ENCODE results near the gene MEN1. TPM values are rescaled to one million over a fixed set of nuclear protein-coding genes. Genes with fewer than 3 reads are reported as not detected.

MEN1 gene
- total RNA-seq, 1 experiment from 2014 or later = 54.5 TPM

DNA sequence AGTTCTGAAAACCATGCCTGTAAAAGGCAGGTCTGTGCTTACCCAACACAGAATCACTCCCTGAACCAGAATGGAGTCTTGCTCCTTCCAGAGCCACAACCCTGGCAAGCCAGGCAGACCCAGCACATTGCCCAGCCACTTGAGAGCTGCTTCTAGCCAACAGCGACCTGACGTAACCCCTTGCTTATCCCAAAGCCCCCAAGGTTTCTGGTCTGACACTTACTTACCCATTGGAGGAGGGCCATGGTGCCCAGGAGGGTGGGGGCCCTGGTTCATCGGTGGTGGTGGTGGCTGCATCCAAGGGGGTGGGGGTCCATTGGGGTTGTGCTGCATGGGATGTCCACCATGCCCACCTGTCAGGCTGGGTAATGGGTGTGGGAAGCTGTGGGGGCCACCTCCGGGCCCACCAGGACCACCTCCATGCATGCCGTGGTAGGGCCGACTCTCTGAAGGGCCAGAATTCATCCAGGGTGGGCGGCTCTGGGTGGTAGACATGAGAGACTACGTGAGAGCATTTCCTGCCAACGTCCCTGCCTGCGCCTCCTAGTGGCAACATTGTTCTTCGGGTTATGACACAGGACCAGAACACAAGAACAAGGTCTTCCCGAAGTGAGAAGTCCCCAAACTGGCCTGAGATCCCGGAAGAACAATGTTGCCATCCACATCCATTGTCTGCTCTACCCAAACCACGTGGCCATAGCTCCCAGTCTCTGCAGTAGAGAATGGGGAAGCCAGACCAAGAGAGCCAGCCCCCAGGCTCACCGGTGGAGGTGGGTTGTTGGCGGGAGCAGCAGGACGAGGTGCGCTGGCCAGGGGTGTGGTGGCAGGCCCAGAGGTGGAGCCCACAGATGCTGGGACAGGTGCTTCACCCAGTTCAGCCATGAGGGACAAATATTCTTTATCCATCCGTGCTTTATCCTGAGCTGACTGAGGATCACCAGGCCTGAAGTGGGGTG lies 42.7 kb downstream of the MEN1 start:
- no peaks in the 10 kb centered on the region for H3K27me3 ChIP-seq (ENCODE audit: control insufficient read depth, insufficient read depth, low read length)
- intact Hi-C loops (cut with micrococcal nuclease; ENCODE audit: unreplicated experiment) = no loop called here
- BruUV-seq (replicated peaks) = no TSS peak
- H3K4me1 ChIP-seq (ENCODE audit: control insufficient read depth, insufficient read depth, low read length) = peaks cover 24% of the 10 kb centered on the region
- ATAC-seq = peak; percentile 73
- no peak overlapping the region for H3K4me3 ChIP-seq (ENCODE audit: low read depth in 2 of 2, low read length in 2 of 2)
- CTCF ChIA-PET = interaction anchor here (0.8 kb wide), 1 partner anchor 29 kb away, joined by 4 read pairs; no protein-coding TSS in a partner anchor
- no peak for TF ChIP-seq POLR2AphosphoS5 (IDR thresholded peaks at IDR 0.05; ENCODE audit: low read depth, low read length)
- TF ChIP-seq, protein P1, sequence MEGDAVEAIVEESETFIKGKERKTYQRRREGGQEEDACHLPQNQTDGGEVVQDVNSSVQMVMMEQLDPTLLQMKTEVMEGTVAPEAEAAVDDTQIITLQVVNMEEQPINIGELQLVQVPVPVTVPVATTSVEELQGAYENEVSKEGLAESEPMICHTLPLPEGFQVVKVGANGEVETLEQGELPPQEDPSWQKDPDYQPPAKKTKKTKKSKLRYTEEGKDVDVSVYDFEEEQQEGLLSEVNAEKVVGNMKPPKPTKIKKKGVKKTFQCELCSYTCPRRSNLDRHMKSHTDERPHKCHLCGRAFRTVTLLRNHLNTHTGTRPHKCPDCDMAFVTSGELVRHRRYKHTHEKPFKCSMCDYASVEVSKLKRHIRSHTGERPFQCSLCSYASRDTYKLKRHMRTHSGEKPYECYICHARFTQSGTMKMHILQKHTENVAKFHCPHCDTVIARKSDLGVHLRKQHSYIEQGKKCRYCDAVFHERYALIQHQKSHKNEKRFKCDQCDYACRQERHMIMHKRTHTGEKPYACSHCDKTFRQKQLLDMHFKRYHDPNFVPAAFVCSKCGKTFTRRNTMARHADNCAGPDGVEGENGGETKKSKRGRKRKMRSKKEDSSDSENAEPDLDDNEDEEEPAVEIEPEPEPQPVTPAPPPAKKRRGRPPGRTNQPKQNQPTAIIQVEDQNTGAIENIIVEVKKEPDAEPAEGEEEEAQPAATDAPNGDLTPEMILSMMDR (IDR thresholded peaks at IDR 0.05) = peak; percentile 96
- no peak for DNase-seq (ENCODE audit: low read depth, low spot score)
- H3K27ac ChIP-seq (ENCODE audit: low read length) = no peak overlapping the region
- in situ Hi-C loops (cut with HindIII; ENCODE audit: low pct_unique_long_range_greater_than_20kb, low sequenced_read_pairs) = no loop called here
- H3K36me3 ChIP-seq (ENCODE audit: control insufficient read depth, insufficient read depth, low read length) = peaks cover 63% of the 10 kb centered on the region
- H3K9me3 ChIP-seq (ENCODE audit: control insufficient read depth, insufficient read depth, low read depth, low read length) = no peaks in the 10 kb centered on the region
- POLR2A ChIA-PET = interaction anchor here (0.5 kb wide), 1 partner anchor 8 kb away, joined by 3 read pairs; no protein-coding TSS in a partner anchor

GRCh38 chr11:64766881-64767280 lies 43.5 kb downstream of the MEN1 start:
- no TSS peak for BruUV-seq (replicated peaks)
- in situ Hi-C loops (cut with HindIII; ENCODE audit: low pct_unique_long_range_greater_than_20kb, low sequenced_read_pairs) (no loop called here), intact Hi-C loops (cut with micrococcal nuclease; ENCODE audit: unreplicated experiment) (no loop called here)
- no peak for TF ChIP-seq TCF7L2 (IDR thresholded peaks at IDR 0.05; ENCODE audit: low read depth, low read length)
- TF ChIP-seq SIN3A (IDR thresholded peaks at IDR 0.05; ENCODE audit: borderline replicate concordance, insufficient read depth, low read depth, low read length) = no peak
- TF ChIP-seq, protein P1 (IDR thresholded peaks at IDR 0.05) = no peak
- TF ChIP-seq, protein P2, sequence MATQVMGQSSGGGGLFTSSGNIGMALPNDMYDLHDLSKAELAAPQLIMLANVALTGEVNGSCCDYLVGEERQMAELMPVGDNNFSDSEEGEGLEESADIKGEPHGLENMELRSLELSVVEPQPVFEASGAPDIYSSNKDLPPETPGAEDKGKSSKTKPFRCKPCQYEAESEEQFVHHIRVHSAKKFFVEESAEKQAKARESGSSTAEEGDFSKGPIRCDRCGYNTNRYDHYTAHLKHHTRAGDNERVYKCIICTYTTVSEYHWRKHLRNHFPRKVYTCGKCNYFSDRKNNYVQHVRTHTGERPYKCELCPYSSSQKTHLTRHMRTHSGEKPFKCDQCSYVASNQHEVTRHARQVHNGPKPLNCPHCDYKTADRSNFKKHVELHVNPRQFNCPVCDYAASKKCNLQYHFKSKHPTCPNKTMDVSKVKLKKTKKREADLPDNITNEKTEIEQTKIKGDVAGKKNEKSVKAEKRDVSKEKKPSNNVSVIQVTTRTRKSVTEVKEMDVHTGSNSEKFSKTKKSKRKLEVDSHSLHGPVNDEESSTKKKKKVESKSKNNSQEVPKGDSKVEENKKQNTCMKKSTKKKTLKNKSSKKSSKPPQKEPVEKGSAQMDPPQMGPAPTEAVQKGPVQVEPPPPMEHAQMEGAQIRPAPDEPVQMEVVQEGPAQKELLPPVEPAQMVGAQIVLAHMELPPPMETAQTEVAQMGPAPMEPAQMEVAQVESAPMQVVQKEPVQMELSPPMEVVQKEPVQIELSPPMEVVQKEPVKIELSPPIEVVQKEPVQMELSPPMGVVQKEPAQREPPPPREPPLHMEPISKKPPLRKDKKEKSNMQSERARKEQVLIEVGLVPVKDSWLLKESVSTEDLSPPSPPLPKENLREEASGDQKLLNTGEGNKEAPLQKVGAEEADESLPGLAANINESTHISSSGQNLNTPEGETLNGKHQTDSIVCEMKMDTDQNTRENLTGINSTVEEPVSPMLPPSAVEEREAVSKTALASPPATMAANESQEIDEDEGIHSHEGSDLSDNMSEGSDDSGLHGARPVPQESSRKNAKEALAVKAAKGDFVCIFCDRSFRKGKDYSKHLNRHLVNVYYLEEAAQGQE (IDR thresholded peaks at IDR 0.05; ENCODE audit: insufficient read depth in 1 of 2, low read depth in 2 of 2, low read length in 1 of 2) = no peak
- TF ChIP-seq POLR2AphosphoS5 (IDR thresholded peaks at IDR 0.05; ENCODE audit: low read depth, low read length) = no peak
- POLR2A ChIA-PET = no interaction called here
- Histone ChIP-seq H3K36me3 (ENCODE audit: control insufficient read depth, insufficient read depth, low read length) (peaks cover 55% of the 10 kb centered on the region), H3K4me3 (ENCODE audit: low read depth in 2 of 2, low read length in 2 of 2) (no peak overlapping the region), H3K9me3 (ENCODE audit: control insufficient read depth, insufficient read depth, low read depth, low read length) (no peaks in the 10 kb centered on the region), H3K4me1 (ENCODE audit: control insufficient read depth, insufficient read depth, low read length) (peaks cover 24% of the 10 kb centered on the region), H3K27ac (ENCODE audit: low read length) (no peak overlapping the region), H3K27me3 (ENCODE audit: control insufficient read depth, insufficient read depth, low read length) (no peaks in the 10 kb centered on the region)
- DNase-seq (ENCODE audit: low read depth, low spot score) (no peak), ATAC-seq (no peak)
- CTCF ChIA-PET = no interaction called here

Measured in Panc1 (cell line).